OCI-LY1 (cell line): Measurements from ENCODE around the gene HSDL1.

ENCODE experiments used
- H2AFZ ChIP-seq: fragments of 200-600 bp; sonication (generic), shearing (Covaris generic); 2 replicates; pipeline ENCODE4 v1.6.0; 2014; ENCODE audit warnings: antibody characterized with exemption, mild to moderate bottlenecking, low read length
- H3F3A ChIP-seq: fragments of 200-600 bp; sonication (generic), shearing (Covaris generic); 2 replicates; pipeline ENCODE4 v1.6.0; 2014; ENCODE audit warnings: mild to moderate bottlenecking, antibody characterized with exemption, low read length, moderate library complexity; ENCODE audit not compliant: insufficient read depth
- H3K27ac ChIP-seq: fragments of 200-600 bp; sonication (generic); 2 replicates; pipeline ENCODE4 v1.5.1; 2014; ENCODE audit warnings: low read length, mixed run types, mild to moderate bottlenecking, low read depth; ENCODE audit not compliant: poor library complexity, severe bottlenecking
- H3K27me3 ChIP-seq: fragments of 200-600 bp; sonication (generic); 2 replicates; pipeline ENCODE4 v1.6.0; 2014; ENCODE audit warnings: antibody characterized with exemption, mild to moderate bottlenecking, low read length, moderate library complexity; ENCODE audit not compliant: insufficient read depth
- H3K36me3 ChIP-seq: fragments of 200-600 bp; sonication (generic); 2 replicates; pipeline ENCODE4 v1.6.1; 2014; ENCODE audit warnings: mild to moderate bottlenecking, antibody characterized with exemption, low read length, moderate library complexity, mixed read lengths; ENCODE audit not compliant: insufficient read depth
- H3K4me1 ChIP-seq: fragments of 200-600 bp; sonication (generic); 2 replicates; pipeline ENCODE4 v1.5.1; 2014; ENCODE audit warnings: mild to moderate bottlenecking, low read length, moderate library complexity; ENCODE audit not compliant: insufficient read depth, severe bottlenecking
- H3K4me2 ChIP-seq: fragments of 200-600 bp; sonication (generic), shearing (Covaris generic); 2 replicates; pipeline ENCODE4 v1.6.1; 2014; ENCODE audit warnings: low read length
- H3K4me3 ChIP-seq: fragments of 200-600 bp; sonication (generic); 2 replicates; pipeline ENCODE4 v1.5.1; 2014; ENCODE audit warnings: low read length, low read depth, mild to moderate bottlenecking, mixed read lengths; ENCODE audit not compliant: poor library complexity, severe bottlenecking
- H3K79me2 ChIP-seq: fragments of 200-600 bp; shearing (Covaris generic); 2 replicates; pipeline ENCODE4 v1.6.1; 2016; ENCODE audit warnings: mixed run types, low read length, mixed read lengths; ENCODE audit not compliant: insufficient read depth
- H3K9ac ChIP-seq: fragments of 200-600 bp; sonication (generic), shearing (Covaris generic); 2 replicates; pipeline ENCODE4 v1.6.1; 2014; ENCODE audit warnings: mild to moderate bottlenecking, low read length, mixed read lengths
- H3K9me2 ChIP-seq: fragments of 200-600 bp; sonication (generic), shearing (Covaris generic); 2 replicates; pipeline ENCODE4 v1.6.1; 2014; ENCODE audit warnings: low read depth, mild to moderate bottlenecking, low read length, mixed read lengths
- H3K9me3 ChIP-seq: fragments of 200-600 bp; shearing (Covaris generic); 2 replicates; pipeline ENCODE4 v1.6.1; 2014; ENCODE audit warnings: low read length, mixed read lengths
- H4K20me1 ChIP-seq: fragments of 200-600 bp; sonication (generic), shearing (Covaris generic); 2 replicates; pipeline ENCODE4 v1.6.0; 2016; ENCODE audit warnings: mild to moderate bottlenecking, low read length; ENCODE audit not compliant: insufficient read depth
- CTCF ChIP-seq: fragments of 200-600 bp; sonication (generic), shearing (Covaris generic); IDR thresholded peaks from 2 replicates; pipeline ENCODE4 v1.5.1; 2017; ENCODE audit warnings: mild to moderate bottlenecking, antibody characterized with exemption, low read length, moderate library complexity, mixed read lengths
- EZH2 ChIP-seq: fragments of 200-600 bp; sonication (generic), shearing (Covaris generic); IDR thresholded peaks from 2 replicates; pipeline ENCODE4 v1.8.0; 2017; ENCODE audit warnings: borderline replicate concordance, mixed run types, mild to moderate bottlenecking, antibody characterized with exemption, low read length, moderate library complexity, mixed read lengths

Gene HSDL1

GRCh38 chr16:84182680-84183571 is 37.9 kb upstream of the HSDL1 start:
- peaks cover 11% of the 10 kb centered on the region for H3K4me1 ChIP-seq
- no peaks in the 10 kb centered on the region for H3F3A ChIP-seq
- H3K9me3 ChIP-seq: no peaks in the 10 kb centered on the region
- H3K9ac ChIP-seq: no peak overlapping the region
- no peak overlapping the region for H3K4me2 ChIP-seq
- TF ChIP-seq CTCF: no peak
- no peak for TF ChIP-seq EZH2
- no peak overlapping the region for H3K27ac ChIP-seq
- H4K20me1 ChIP-seq: no peaks in the 10 kb centered on the region
- peaks cover 64% of the 10 kb centered on the region for H3K36me3 ChIP-seq
- H3K4me3 ChIP-seq: no peak overlapping the region
- no peaks in the 10 kb centered on the region for H3K9me2 ChIP-seq
- no peak overlapping the region for H2AFZ ChIP-seq
- H3K79me2 ChIP-seq: 0 out of 2 replicates have a peak, but pooled peaks cover 7% of the 10 kb centered on the region
- no peaks in the 10 kb centered on the region for H3K27me3 ChIP-seq

GRCh38 chr16:84182104-84182503 is 37.1 kb upstream of the HSDL1 start:
- H3K9me2 ChIP-seq: no peaks in the 10 kb centered on the region
- H3K79me2 ChIP-seq: 0 out of 2 replicates have a peak, but pooled peaks cover 7% of the 10 kb centered on the region
- no peaks in the 10 kb centered on the region for H3K27me3 ChIP-seq
- H3K9me3 ChIP-seq: no peaks in the 10 kb centered on the region
- no peaks in the 10 kb centered on the region for H4K20me1 ChIP-seq
- no peak overlapping the region for H3K4me3 ChIP-seq
- no peak overlapping the region for H3K27ac ChIP-seq
- H3K36me3 ChIP-seq: peaks cover 69% of the 10 kb centered on the region
- no peak overlapping the region for H3K4me2 ChIP-seq
- no peak for TF ChIP-seq EZH2
- no peak for TF ChIP-seq CTCF
- H3K9ac ChIP-seq: no peak overlapping the region
- H3F3A ChIP-seq: no peaks in the 10 kb centered on the region
- H2AFZ ChIP-seq: no peak overlapping the region
- H3K4me1 ChIP-seq: peaks cover 11% of the 10 kb centered on the region

GRCh38 chr16:84181144-84181915 is 36.4 kb upstream of the HSDL1 start:
- H3F3A ChIP-seq: no peaks in the 10 kb centered on the region
- H4K20me1 ChIP-seq: no peaks in the 10 kb centered on the region
- H3K9me2 ChIP-seq: no peaks in the 10 kb centered on the region
- H3K36me3 ChIP-seq: peaks cover 69% of the 10 kb centered on the region
- H3K79me2 ChIP-seq: 0 out of 2 replicates have a peak, but pooled peaks cover 7% of the 10 kb centered on the region
- no peaks in the 10 kb centered on the region for H3K27me3 ChIP-seq
- TF ChIP-seq EZH2: no peak
- no peak for TF ChIP-seq CTCF
- no peak overlapping the region for H3K27ac ChIP-seq
- no peak overlapping the region for H3K4me2 ChIP-seq
- H2AFZ ChIP-seq: no peak overlapping the region
- no peaks in the 10 kb centered on the region for H3K9me3 ChIP-seq
- H3K4me1 ChIP-seq: peaks cover 11% of the 10 kb centered on the region
- H3K9ac ChIP-seq: no peak overlapping the region
- no peak overlapping the region for H3K4me3 ChIP-seq
